ENCODE data around the gene SMU1.

The SMU1 gene

DNA sequence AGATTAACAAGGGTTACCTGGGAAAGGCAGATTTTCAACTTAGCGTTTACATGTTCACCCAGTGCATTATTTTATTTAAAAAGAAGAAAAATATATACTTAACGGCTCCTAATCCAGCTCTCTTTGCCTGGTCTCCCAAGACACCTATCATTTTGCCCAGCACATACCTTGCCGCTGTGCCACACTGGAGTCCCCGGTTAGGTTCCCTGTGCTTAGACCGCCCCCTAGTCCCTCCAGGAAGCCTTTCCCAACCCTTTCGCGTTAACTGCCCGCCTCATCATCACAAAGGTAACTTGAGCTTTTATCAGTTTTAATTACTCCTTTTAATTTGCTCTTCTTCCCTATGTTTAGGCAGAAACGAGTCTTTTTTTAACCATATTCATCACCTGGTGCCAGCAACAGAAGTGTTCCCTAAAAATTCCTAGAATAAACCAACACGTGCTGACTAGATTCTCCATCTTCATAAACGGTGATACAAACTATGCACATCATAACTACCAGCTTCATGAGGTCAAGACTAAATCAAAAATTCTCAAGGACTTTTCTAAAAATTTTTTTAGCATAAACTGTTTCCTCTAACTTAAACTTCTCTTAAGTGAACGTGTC is 31.7 kb downstream of the SMU1 start:
- DNase-seq (ENCODE audit: low spot score), result no peak

DNA sequence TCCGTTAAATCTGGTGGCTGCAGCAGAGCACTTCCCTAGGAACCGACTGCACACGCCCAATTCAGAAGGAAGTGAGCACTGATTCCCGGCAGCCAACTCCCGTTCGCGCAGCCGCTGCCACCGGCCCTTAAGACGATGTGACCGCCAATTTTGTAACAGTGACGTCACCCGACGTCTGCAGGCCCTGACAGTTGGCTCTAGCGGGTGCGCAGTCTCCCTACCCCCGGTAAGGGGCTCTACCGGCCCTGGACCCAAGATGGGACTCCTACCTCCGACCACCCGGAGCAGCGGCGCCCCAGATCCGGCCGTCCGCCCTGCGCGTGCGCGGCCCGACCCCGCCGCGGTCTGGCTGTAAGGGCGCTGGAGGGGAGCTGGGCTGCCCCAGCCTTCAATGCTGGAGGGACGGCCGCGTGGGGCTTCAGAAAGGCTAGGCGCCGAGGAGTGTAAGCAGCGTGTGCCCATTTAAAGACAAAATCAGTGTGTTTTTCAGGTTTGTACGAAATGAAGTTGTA is 32.3 kb downstream of the SMU1 start:
- DNase-seq (ENCODE audit: low spot score), result peak; percentile 86

DNA sequence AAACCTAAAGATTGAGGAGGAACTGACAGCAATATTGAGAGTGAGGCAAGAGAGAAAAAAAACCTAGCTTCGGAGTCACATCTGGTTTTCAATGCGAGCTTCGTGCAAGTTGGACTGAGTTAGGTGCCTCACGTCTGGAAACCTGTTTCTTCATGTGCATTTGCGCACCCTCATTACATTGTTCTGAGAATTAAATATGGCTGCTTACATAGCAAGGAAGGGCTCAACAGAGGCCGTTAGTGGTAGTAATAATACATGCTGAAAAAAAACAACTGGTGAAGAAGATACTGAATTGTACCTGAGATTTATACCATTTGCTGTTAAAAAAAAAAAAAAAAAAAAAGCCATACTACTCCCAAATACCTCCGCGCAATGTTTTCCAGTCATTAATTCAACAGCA is 32.8 kb downstream of the SMU1 start:
- no peak for DNase-seq (ENCODE audit: low spot score)

DNA sequence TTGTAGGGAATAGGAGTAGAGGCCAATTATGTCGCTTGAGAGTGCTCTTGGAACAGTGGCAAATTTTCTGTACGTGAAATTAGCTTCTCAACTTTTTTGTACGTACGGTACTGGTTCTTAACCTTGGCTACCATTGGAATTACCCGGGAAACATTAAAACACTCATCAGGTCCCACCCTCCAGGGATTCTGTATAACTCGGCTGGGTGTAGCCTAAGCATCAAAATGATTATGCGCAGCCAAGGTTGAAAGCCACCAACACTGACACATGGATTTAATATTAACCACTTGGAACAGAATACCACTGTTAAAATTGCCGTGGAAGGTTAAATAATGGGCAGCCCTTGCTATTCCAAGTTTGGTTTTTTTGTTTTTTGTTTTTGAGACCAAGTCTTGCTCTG is 34.0 kb downstream of the SMU1 start:
- DNase-seq (ENCODE audit: low spot score), result no peak

DNA sequence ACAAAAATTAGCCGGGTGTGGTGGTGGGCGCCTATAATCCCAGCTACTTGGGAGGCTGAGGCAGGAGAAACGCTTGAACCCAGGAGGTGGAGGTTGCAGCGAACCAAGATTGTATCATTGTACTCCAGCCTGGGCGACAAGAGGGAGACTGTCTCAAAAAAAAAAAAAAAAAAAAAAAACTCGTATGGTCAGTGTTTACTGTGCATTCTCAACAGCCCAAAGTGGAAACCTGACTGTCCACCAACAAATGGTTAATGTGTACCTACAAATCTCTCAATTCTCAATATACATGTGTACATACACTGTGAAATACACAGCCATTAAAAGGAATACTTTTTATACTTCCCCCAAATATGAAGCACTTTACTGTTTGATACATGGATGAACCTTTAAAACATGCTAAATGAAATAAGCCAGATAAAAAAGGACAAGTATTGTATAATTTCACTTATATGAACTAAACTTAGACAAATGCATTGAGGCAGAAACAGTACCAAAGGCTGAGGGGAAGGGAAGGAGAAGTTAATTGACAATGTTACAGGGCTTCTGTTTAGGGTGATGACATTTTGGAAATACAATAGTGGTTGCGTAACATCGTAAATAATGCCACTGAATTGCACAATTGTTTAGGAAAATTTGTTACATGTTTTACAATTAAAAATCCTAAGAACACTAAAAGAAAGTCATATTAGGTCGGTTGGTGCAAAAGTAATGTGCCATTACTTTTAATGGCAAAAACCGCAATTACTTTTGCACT is 34.9 kb downstream of the SMU1 start:
- no peak for DNase-seq (ENCODE audit: low spot score)

DNA sequence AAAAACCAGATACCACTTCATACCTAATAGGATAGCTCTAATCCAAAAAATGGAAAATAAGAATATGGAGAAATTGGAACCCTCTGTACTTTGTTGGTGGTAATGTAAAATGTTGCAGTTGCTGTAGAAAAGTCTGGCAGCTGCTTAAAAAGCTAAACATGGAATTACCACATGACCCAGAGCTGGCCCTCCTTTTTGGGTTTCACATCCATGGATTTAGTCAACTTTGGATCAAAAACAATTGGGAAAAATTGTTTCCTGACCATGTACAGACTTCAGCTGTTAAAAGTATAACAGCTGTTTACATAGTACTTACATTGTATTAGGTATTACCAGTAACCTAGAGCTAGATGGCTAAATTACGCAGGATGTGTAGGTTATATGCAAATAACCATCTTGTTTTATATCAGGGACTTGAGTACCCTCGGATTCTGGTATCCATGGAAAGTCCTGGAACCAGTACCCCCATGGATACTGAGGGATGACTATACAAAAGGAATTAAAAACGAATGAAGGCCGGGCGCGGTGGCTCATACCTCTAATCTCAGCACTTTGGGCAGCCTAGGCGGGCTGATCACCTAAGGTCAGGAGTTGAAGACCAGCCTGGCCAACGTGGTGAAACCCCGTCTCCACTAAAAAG is 35.6 kb downstream of the SMU1 start:
- DNase-seq (ENCODE audit: low spot score), result no peak

DNA sequence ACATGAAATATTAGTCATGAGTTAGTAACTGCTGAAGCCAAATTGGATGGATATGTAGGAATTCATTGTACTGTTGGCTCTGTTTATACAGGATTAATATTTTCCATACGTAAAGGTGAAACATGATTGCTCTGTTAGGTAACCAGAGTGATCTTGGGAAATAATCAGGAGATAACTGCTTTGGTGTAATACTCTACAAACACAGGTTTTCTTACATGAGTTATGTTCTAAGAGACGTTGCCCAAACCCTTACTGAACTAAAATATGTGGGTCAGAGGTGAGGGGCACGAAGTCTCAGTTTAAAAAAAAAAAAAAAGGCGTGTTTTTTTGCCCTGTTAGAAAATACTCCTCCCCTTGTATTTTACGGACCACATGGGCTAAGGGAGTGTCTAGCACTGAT is 43.6 kb downstream of the SMU1 start:
- no peak for DNase-seq (ENCODE audit: low spot score)

DNA sequence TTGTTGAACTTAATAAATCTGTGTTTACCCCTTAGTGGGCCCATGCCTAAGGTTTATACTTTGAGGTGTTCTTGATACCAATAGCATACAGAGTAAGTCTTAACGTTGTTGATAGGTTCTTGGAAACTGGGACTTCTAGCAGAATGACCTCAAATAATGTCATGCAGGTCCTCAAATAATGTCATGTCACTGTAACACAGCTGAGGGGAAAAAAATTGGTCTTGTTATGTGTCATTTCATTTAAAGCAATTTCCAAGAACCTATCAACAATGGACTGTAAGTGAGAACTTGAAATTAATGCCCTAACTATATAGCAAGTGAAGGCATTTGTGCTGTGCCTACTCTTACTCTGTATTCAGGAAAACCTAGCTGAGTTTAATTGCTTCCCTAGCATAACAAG is 44.2 kb downstream of the SMU1 start:
- DNase-seq (ENCODE audit: low spot score), result no peak

DNA sequence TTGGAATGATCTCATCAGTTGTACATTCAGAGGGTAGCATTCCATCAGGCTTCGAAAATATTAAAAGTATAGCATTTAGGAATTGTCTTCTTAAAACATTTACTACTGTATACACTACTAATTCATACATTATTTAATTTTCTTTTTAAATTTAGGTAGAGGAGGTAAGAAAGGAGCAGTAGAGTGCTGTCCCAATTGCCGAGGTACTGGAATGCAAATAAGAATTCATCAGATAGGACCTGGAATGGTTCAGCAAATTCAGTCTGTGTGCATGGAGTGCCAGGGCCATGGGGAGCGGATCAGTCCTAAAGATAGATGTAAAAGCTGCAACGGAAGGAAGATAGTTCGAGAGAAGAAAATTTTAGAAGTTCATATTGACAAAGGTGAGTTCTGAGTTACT is 46.2 kb downstream of the SMU1 start:
- no peak for DNase-seq (ENCODE audit: low spot score)

DNA sequence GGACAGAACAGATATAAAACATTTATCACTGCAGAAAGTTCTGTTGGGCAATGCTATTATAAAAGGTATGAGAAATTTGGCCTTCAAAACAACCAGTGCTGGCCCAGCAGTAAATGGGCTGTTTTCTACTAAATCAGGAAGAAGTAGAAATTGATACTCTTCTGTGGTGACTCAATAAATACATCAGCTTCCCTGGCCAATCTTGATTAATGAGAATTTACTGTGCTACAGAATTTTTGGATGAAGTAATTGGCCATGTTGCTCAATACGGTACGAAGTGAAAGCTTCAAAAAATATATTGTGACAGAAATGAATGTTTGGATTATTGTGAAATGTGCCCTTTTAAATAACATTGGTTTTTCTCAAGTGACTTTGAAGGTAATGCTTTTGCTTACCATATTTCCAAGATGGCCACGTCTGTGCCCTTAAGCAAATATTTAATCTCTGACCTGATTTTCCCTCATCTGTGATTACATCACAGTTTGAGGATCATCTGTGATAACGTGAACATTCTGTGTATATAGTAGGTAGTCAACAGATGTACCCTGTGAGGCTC is 47.2 kb downstream of the SMU1 start:
- DNase-seq (ENCODE audit: low spot score), result no peak

DNA sequence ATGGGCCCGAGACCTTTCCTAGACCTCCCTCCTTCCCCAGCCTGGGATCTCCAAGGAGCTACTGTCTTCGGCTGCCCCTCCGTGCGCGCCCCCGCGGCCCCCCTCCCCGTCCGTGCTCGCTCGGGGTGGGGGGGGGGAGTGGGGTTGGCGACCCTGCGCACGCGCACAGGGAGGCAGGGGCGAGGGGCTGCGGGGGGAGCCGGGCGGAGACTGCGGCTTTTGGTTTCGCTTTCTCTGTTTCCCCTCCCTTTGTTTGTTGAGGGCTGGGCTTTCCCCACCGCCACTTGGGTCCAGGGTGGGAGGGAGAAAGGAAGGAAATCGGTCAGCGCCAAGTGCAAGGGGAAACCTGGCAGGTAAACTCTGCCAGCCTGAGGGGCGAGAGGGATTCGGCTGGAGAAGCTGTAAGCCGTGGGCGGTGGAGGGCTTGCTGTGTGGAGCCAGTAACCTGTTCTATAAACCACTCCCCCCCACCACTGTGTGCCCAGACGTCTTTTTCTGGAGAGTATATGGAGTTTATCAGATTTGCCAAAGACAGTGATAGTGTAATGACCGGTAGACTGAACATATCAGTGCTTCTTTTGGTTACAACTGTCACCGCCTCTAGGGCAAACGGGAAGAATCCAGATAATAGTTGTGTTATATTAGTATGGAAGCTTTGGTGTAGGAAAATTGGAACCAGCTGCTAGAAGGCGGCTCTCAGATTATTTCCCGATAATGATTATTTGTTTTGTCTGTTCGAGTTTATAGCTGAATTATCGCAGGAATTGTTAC is 50.7 kb downstream of the SMU1 start:
- DNase-seq (ENCODE audit: low spot score), result peak; percentile 47

DNA sequence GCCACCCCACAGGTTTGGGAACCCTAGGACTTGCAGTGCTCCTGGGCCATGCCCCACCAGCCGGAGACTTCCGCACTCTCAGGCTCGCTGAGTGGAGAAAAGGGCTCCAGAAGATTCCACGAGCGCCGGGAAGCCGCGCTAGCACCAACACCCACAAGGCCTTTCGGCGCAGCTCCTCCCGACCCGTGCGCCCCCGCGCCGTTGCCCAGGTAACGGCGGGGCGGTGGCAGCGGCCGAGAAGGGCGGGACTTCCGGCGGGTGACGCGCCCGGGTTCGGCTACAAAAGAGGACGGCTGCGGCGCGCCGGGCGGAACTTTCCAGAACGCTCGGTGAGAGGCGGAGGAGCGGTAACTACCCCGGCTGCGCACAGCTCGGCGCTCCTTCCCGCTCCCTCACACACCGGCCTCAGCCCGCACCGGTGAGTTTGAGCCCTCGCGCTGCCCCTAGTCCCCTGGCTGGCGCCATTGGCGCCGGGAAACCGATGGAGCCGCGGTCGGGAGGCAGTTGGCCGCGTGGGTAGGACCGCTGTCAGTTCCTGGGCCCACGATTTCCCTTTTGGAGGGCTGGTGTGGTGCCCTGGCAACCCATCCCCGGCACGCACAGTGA is 51.4 kb downstream of the SMU1 start, which contains the start of gene DNAJA1:
TSS of gene DNAJA1 (plus strand) at position 308 of the 606 bp plus-strand sequence. CDS start 1,212 bp downstream, outside the sequence.
- peak; percentile 92 for DNase-seq (ENCODE audit: low spot score)

DNA sequence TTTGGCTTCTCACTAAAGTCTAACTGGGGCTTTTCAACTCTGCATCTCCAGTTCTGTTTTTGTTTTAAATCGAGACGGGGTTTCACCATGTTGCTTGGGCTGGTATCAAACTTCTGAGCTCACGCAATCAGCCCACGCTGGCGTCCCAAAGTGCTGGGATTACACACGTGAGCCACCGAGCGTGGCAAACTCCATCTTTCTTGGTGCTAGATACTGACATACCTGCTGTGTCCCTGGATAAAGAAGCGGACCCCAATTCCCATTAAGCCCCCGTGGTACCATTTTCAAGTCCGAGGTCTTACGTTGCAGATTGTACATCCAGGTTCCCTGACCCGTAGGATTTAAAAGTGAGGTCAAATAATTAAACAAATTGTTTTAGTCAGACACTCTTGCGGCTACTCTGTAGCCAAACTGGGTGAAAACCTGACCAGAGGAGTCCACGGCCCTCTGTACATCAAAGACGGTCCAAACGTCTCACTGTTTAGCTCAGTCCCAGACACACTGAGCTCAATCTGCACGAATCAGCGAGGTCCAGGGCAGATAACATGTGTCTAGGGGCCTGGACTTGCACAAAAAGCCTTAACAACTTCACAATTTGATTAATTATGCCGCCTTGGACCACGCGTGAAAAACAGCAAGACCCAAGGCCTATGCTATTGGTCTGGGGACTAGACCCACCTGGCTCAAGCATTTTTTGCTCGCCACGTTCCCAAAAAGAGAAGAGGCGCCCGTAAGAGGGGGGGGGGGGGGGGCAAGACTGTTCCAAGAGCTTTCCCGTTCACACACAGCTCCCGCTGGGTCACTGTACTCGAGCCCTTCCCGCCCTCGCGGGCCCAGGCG is 52.1 kb downstream of the SMU1 start:
- DNase-seq (ENCODE audit: low spot score), result peak; percentile 19

DNA sequence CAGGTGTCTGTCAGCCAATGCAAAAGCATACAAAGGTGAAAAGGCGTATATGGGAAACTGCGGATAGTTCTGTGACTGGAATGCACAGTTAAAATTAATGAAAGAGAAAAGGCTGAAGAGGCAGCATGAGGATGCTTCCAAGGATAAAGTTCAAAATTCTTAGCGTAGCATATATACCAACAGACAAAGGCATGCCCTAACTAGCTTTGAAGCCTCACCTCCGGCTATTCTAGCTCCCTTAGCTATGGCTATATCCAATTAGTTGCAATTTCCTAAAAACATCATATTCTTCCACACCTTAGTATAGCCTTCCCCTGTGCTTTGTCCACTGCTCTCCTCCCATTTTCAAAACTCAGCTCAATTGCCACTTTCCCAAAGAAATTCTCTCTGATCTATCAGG is 52.8 kb downstream of the SMU1 start:
- DNase-seq (ENCODE audit: low spot score), result no peak

DNA sequence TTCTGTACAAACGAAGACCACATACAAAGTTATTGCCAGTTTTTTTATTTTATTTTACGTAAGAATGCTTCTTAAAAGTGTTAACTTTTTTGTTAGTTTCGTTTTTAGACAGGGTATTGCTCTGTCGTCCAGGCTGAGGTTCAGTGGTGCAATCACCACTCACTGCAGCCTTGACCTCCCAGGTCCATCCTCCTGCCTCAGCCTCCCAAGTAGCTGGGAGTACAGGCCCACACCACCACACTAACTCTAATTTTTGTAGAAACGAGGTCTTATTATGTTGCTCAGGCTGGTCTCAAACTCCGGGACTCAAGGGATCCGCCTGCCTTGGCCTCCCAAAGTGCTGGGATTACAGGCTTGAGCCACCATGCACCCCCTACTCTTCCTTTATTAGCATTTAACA is 53.7 kb downstream of the SMU1 start:
- no peak for DNase-seq (ENCODE audit: low spot score)

DNA sequence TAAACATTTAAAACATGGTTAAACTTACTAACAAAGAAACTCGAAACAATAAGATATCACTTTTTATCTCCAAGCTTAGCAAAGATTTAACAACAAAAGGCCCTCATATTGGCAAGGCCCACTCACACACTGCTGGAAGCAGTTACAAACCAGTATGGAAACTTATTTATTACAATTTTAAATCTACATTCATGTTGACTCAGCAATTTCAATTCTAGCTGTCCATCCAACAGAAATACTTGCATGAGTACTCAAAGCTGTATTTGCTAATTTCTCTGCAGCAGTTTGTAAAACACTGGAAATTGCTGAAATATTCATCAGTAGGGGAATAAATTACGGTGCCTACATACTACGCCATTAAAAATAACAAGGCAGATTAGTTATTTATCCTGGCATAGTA is 54.2 kb downstream of the SMU1 start:
- no peak for DNase-seq (ENCODE audit: low spot score)

DNA sequence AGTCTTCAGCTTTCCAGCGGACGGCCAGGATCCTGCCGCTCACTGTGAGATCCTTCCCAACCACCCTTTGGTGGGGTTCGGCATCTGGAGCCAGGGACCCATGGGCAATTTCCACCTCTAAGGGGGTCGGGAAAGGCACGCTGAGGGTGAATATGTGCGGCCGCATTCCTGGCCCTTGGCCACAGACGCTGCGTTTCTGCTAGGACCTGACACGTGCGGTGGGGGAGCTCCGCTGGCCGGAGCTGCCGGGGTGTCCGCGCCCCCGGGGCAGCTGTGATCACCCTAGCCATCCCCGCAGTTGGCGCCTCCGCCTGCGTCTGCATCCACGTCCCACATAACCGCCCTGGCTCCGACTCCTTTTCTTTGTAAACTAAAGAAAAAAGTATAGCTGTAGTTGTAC is 56.7 kb downstream of the SMU1 start:
- no peak for DNase-seq (ENCODE audit: low spot score)

DNA sequence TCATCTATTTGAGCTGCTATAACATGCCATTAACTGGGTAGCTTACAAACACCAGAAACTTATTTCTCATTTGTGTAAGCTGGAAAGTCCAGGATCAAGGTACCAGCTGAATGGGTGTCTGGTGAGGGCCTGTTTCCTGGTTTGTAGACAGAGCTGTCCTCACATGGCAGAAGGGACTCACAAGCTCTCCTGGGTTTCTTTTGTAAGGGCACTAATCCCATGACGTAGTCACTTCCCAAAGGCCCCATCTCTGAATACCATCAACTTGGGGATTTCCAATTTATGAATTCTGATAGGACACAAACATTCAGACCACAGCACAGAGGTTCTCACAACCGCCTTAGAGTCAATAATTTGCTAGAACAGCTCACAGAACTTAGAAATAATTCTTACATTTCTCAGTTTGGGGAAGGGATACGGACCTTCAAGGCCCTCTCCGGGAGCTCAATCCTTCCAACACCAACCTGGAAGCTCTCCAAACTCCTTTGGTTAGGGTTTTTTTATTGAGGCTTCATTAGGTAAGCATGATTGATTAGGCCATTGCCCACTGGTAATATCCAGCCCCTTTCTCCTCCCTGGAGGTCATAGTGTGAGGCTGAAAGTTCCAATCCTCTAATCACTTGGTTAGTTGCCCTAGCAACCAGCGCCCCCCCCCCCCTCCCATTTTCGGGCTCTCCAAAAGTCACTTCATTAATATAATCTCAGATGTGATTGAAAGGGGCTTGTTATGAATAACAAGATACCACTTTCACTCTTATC is 59.0 kb downstream of the SMU1 start:
- no peak for DNase-seq (ENCODE audit: low spot score)

DNA sequence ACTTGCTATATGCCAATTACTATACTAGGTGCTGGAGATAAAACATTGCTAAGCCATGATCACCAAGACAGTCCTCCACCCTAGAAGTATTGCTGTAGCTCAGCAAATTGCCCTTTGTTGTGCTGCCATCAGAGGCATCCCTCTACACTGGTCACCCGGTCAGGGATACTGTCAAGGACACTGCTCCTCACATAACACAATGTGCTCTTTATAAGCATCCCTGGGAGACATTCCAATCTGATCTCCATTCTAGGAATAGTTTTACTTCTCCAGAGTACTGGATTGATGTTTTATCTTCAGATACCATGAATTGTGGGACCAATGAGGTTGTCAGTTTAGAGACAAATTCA is 61.8 kb downstream of the SMU1 start:
- no peak for DNase-seq (ENCODE audit: low spot score)

All from hepatic stellate cell (primary cell).